Measurements from ENCODE around the gene TOP2A. TPM values are rescaled to one million over a fixed set of nuclear protein-coding genes. Genes with fewer than 3 reads are reported as not detected.
"Not testable (repeated sequence)": the region's sequence is repeated elsewhere in the genome, so short reads cannot be mapped to it uniquely, and the experiment has no call there.

The TOP2A gene
- total and polyA plus RNA-seq, 11 donors, result 0.11 to 28.9 (median 1.2) TPM

GRCh38 chr17:40412880-40413279 lies 4.8 kb downstream of the TOP2A start:
- intact Hi-C loops (cut with DNase I), result loop anchor here in 6 of 10 donors (10.0 kb wide), 3 partner anchors 108 to 218 kb away; partner anchors contain the start of gene RARA (in 4 of the 6)
- H3K9me3 ChIP-seq, result no peaks in the 10 kb centered on the region
- no peak overlapping the region for H3K4me3 ChIP-seq
- no peak for ATAC-seq
- no peak for TF ChIP-seq POLR2A (IDR thresholded peaks at IDR 0.05)
- no peak for TF ChIP-seq CTCF (IDR thresholded peaks at IDR 0.05)
- no peak overlapping the region for H3K27ac ChIP-seq
- no peak for DNase-seq
- H3K36me3 ChIP-seq, result peaks cover 0 to 10% (median 0%) of the 10 kb centered on the region in 9 donors
- H3K27me3 ChIP-seq, result peaks cover 0 to 11% (median 0%) of the 10 kb centered on the region in 9 donors
- H3K4me1 ChIP-seq, result peaks cover 0 to 19% (median 5%) of the 10 kb centered on the region in 12 donors

- Histone ChIP-seq H3K27ac (no peak overlapping the region), H3K9me3 (no peaks in the 10 kb centered on the region), H3K27me3 (peaks cover 0 to 2% (median 0%) of the 10 kb centered on the region in 9 donors), H3K4me3 (no peak overlapping the region), H3K36me3 (peaks cover 0 to 10% (median 0%) of the 10 kb centered on the region in 9 donors), H3K4me1 (peaks cover 0 to 11% (median 0%) of the 10 kb centered on the region in 12 donors)
- intact Hi-C loops (cut with DNase I), result loop anchor here in 6 of 10 donors (10.0 kb wide), 3 partner anchors 107 to 217 kb away; partner anchors contain the start of gene RARA (in 4 of the 6)
- DNase-seq (no peak), ATAC-seq (no peak)
- 95 to 100% (median 97%) methylated on average over 4 of the region's 4 CpGs for WGBS, 4 donors
- TF ChIP-seq CTCF (IDR thresholded peaks at IDR 0.05), result no peak
- TF ChIP-seq POLR2A (IDR thresholded peaks at IDR 0.05), result no peak
Observed at GRCh38 chr17:40411821-40412220, 5.9 kb downstream of the TOP2A start.

- ATAC-seq, result no peak
- no peaks in the 10 kb centered on the region for H3K9me3 ChIP-seq
- intact Hi-C loops (cut with DNase I), result loop anchor here in 6 of 10 donors (10.0 kb wide), 3 partner anchors 105 to 215 kb away; partner anchors contain the start of gene RARA (in 4 of the 6)
- peaks cover 0 to 10% (median 0%) of the 10 kb centered on the region in 9 donors for H3K36me3 ChIP-seq
- DNase-seq, result no peak
- no peak overlapping the region for H3K27ac ChIP-seq
- TF ChIP-seq POLR2A (IDR thresholded peaks at IDR 0.05), result no peak
- H3K27me3 ChIP-seq, result no peaks in the 10 kb centered on the region
- H3K4me1 ChIP-seq, result peaks cover 0 to 1% (median 0%) of the 10 kb centered on the region in 12 donors
- 90 to 98% (median 95%) methylated on average over 1 of the region's 1 CpG for whole genome bisulfite sequencing, 4 donors
- H3K4me3 ChIP-seq, result no peak overlapping the region
Observed at GRCh38 chr17:40410082-40410481, 7.6 kb downstream of the TOP2A start.

GRCh38 chr17:40409540-40409939 lies 8.2 kb downstream of the TOP2A start:
- ATAC-seq; H3K4me1 ChIP-seq; DNase-seq; H3K27ac ChIP-seq; H3K36me3 ChIP-seq; intact Hi-C loops (cut with DNase I); H3K27me3 ChIP-seq; H3K4me3 ChIP-seq; H3K9me3 ChIP-seq: not testable (repeated sequence)
- WGBS, 4 donors, result 95 to 97% (median 96%) methylated on average over 4 of the region's 4 CpGs

GRCh38 chr17:40407460-40407859 lies 10.2 kb downstream of the TOP2A start:
- no peak for TF ChIP-seq POLR2A (IDR thresholded peaks at IDR 0.05)
- TF ChIP-seq CTCF (IDR thresholded peaks at IDR 0.05), result no peak
- no peaks in the 10 kb centered on the region for H3K9me3 ChIP-seq
- no peak overlapping the region for H3K4me3 ChIP-seq
- 94 to 98% (median 96%) methylated on average over 3 of the region's 3 CpGs for WGBS, 4 donors
- ATAC-seq (no peak), DNase-seq (no peak)
- no peak overlapping the region for H3K27ac ChIP-seq
- peaks cover 0 to 16% (median 0%) of the 10 kb centered on the region in 9 donors for H3K36me3 ChIP-seq
- no peaks in the 10 kb centered on the region for H3K4me1 ChIP-seq
- intact Hi-C loops (cut with DNase I), result no loop called here
- H3K27me3 ChIP-seq, result no peaks in the 10 kb centered on the region
